Subcutaneous abdominal adipose tissue (tissue), 5 donors: ENCODE results near the gene TMEM11.

ENCODE experiments used
- H3K27ac ChIP-seq: one replicate; pipeline ENCODE4 v1.7.0; 2013; ENCODE audit warnings: low read depth, mild to moderate bottlenecking, inconsistent platforms, low read length, moderate library complexity
- H3K27me3 ChIP-seq, 5 donors: one replicate each; pipeline ENCODE4 v1.7.0; 2013; ENCODE audit warnings: low read length in 5 of 5, inconsistent platforms in 1 of 5; ENCODE audit not compliant: control insufficient read depth in 5 of 5, insufficient read depth in 4 of 5
- H3K36me3 ChIP-seq, 5 donors: one replicate each; pipeline ENCODE4 v1.7.0; 2013; ENCODE audit warnings: low read length in 5 of 5; ENCODE audit not compliant: control insufficient read depth in 5 of 5, insufficient read depth in 5 of 5
- H3K4me1 ChIP-seq, 5 donors: one replicate each; pipeline ENCODE4 v1.7.0; 2013; ENCODE audit warnings: low read length in 5 of 5, mild to moderate bottlenecking in 3 of 5, moderate library complexity in 1 of 5; ENCODE audit not compliant: control insufficient read depth in 5 of 5, insufficient read depth in 5 of 5
- H3K4me3 ChIP-seq, 5 donors: one replicate each; pipeline ENCODE4 v1.7.0; 2013; ENCODE audit warnings: low read length in 5 of 5, low read depth in 1 of 5
- H3K9ac ChIP-seq, 5 donors: one replicate each; pipeline ENCODE4 v1.7.0; 2013; ENCODE audit warnings: low read length in 5 of 5, mild to moderate bottlenecking in 4 of 5, moderate library complexity in 3 of 5
- H3K9me3 ChIP-seq, 5 donors: one replicate each; pipeline ENCODE4 v1.7.0; 2013; ENCODE audit warnings: low read length in 5 of 5; ENCODE audit not compliant: control insufficient read depth in 5 of 5
- donor health status: healthy.
- donor health status: healthy.
- donor health status: healthy.
- donor health status: healthy.
- donor health status: healthy.

Gene TMEM11

DNA sequence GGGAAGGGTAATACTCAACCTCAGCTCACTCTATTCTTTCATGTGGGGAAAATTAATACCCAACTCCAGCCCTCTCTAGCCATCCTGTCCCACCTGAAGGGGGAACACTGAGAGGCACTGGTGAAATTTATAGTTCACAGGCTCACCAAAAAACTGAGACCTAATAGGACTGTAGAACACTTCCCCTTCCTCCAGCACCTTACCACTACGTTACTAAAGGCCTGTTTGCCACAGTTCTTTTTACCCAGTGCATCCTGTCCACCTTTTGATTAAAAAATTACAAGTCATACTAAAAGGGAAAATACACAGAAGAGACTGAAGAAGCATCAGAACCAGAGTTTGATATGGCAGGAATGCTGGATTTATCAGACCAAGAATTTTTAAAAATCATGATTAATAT is 61.2 kb downstream of the TMEM11 start:
- H3K27ac ChIP-seq, result no peak overlapping the region
- H3K27me3 ChIP-seq, result no peaks in the 10 kb centered on the region
- no peak overlapping the region for H3K4me3 ChIP-seq
- peaks cover 0 to 8% (median 4%) of the 10 kb centered on the region in 5 donors for H3K9me3 ChIP-seq
- H3K9ac ChIP-seq, result no peak overlapping the region
- H3K4me1 ChIP-seq, result no peaks in the 10 kb centered on the region
- no peaks in the 10 kb centered on the region for H3K36me3 ChIP-seq

DNA sequence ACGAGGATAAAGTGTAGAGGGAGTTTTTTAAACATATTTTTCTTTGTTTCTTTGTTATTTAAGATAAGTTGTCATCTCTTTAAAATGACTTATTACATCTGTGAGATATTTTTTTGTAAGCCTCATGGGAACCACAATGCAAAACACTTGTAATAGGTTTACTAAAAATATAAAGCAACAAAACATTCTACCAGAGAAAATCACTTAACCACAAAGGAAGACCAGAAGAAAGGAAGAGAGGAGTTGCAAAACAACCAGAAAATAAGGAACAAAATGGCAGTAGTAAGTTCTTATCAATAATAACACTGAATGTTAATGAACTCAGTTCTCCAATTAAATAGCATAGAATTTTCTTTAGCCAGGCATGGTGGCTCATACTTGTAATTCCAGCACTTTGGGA is 64.3 kb downstream of the TMEM11 start:
- Histone ChIP-seq H3K27ac (no peak overlapping the region), H3K9me3 (peaks cover 0 to 3% (median 0%) of the 10 kb centered on the region in 5 donors), H3K9ac (no peak overlapping the region), H3K36me3 (peaks cover 0 to 3% (median 0%) of the 10 kb centered on the region in 5 donors), H3K27me3 (no peaks in the 10 kb centered on the region), H3K4me3 (no peak overlapping the region), H3K4me1 (peaks cover 0 to 5% (median 0%) of the 10 kb centered on the region in 5 donors)
